ENCODE measurements around the gene ERC2. TPM values are rescaled to one million over a fixed set of nuclear protein-coding genes. Genes with fewer than 3 reads are reported as not detected.
A peak's percentile ranks its signal among the peaks of the same experiment; 100 is the strongest.
"Not testable (repeated sequence)": the region's sequence is repeated elsewhere in the genome, so short reads cannot be mapped to it uniquely, and the experiment has no call there.

Gene ERC2
- total and polyA plus RNA-seq, 5 donors from 2014 or later: not detected

GRCh38 chr3:56268616-56269383, 199.5 kb downstream of the ERC2 start:
- no peaks in the 10 kb centered on the region for H3K9me3 ChIP-seq (ENCODE audit: control insufficient read depth in 2 of 2, low read length in 2 of 2)
- H3K36me3 ChIP-seq (ENCODE audit: control insufficient read depth, insufficient read depth, low read length): no peaks in the 10 kb centered on the region
- no peaks in the 10 kb centered on the region for H3K4me1 Mint-ChIP-seq
- no peaks in the 10 kb centered on the region for H3K27me3 ChIP-seq (ENCODE audit: control insufficient read depth, insufficient read depth, low read length)
- ATAC-seq (ENCODE audit: low read depth in 2 of 2) (no peak), DNase-seq (no peak)
- no peaks in the 10 kb centered on the region for H3K4me1 ChIP-seq (ENCODE audit: control insufficient read depth, insufficient read depth, low read length, poor library complexity, severe bottlenecking)
- peaks cover 9% of the 10 kb centered on the region for H3K27me3 Mint-ChIP-seq
- H3K27ac Mint-ChIP-seq: no peak overlapping the region
- no peak overlapping the region for H3K27ac ChIP-seq (ENCODE audit: insufficient read depth, low read length, poor library complexity, severe bottlenecking)
- H3K4me3 Mint-ChIP-seq: no peak overlapping the region
- H3K4me3 ChIP-seq (ENCODE audit: low read depth, low read length): no peak overlapping the region
- H3K9me3 Mint-ChIP-seq: peaks cover 0 to 1% (median 0%) of the 10 kb centered on the region in 7 donors
- no peaks in the 10 kb centered on the region for H3K36me3 Mint-ChIP-seq

GRCh38 chr3:56261852-56262251, 206.4 kb downstream of the ERC2 start:
- H3K9me3 ChIP-seq (ENCODE audit: control insufficient read depth in 2 of 2, low read length in 2 of 2); H3K4me1 Mint-ChIP-seq; H3K9me3 Mint-ChIP-seq; H3K27ac Mint-ChIP-seq; DNase-seq; H3K4me3 ChIP-seq (ENCODE audit: low read depth, low read length); ATAC-seq (ENCODE audit: low read depth in 2 of 2); H3K4me1 ChIP-seq (ENCODE audit: control insufficient read depth, insufficient read depth, low read length, poor library complexity, severe bottlenecking); H3K36me3 Mint-ChIP-seq; H3K27ac ChIP-seq (ENCODE audit: insufficient read depth, low read length, poor library complexity, severe bottlenecking); H3K36me3 ChIP-seq (ENCODE audit: control insufficient read depth, insufficient read depth, low read length); H3K27me3 ChIP-seq (ENCODE audit: control insufficient read depth, insufficient read depth, low read length): not testable (repeated sequence)
- Mint-ChIP-seq H3K27me3 (peaks cover 17% of the 10 kb centered on the region), H3K4me3 (peak overlapping the region in 1 of 4 donors; percentile 9)

- H3K9me3 Mint-ChIP-seq: peaks cover 0 to 4% (median 0%) of the 10 kb centered on the region in 7 donors
- no peaks in the 10 kb centered on the region for H3K36me3 Mint-ChIP-seq
- peaks cover 22% of the 10 kb centered on the region for H3K27me3 Mint-ChIP-seq
- DNase-seq (no peak), ATAC-seq (ENCODE audit: low read depth in 2 of 2) (no peak)
- Histone ChIP-seq H3K27me3 (ENCODE audit: control insufficient read depth, insufficient read depth, low read length) (no peaks in the 10 kb centered on the region), H3K27ac (ENCODE audit: insufficient read depth, low read length, poor library complexity, severe bottlenecking) (no peak overlapping the region), H3K36me3 (ENCODE audit: control insufficient read depth, insufficient read depth, low read length) (no peaks in the 10 kb centered on the region), H3K4me1 (ENCODE audit: control insufficient read depth, insufficient read depth, low read length, poor library complexity, severe bottlenecking) (no peaks in the 10 kb centered on the region), H3K4me3 (ENCODE audit: low read depth, low read length) (no peak overlapping the region), H3K9me3 (ENCODE audit: control insufficient read depth in 2 of 2, low read length in 2 of 2) (peaks cover 0 to 2% of the 10 kb centered on the region in 2 experiments)
- H3K27ac Mint-ChIP-seq: no peak overlapping the region
- H3K4me3 Mint-ChIP-seq: no peak overlapping the region
- H3K4me1 Mint-ChIP-seq: peaks cover 0 to under 1% (median 0%) of the 10 kb centered on the region in 4 donors
These were observed 208.0 kb downstream of the ERC2 start for GRCh38 chr3:56260262-56260661.

DNA sequence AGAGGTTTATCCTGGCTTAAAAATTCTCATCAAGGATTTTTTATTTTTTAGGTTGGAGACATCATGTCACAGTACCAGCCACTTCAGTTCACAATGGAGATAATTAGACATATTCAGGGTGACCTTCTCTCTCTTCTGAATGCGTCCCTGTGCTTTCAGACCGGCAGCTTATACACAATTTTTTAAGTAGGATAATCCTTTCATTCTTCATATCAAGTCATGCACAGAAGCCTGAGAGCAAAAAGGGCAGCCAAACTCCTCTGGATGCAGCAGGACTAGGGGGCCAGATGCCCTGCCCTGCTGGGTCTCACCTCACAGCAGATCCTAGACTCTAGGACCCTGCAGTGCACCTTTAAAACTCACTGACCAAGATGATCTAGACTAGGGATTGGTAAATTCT, 210.4 kb downstream of the ERC2 start:
- Mint-ChIP-seq H3K4me3 (no peak overlapping the region), H3K36me3 (no peaks in the 10 kb centered on the region)
- no peak for ATAC-seq (ENCODE audit: low read depth in 2 of 2)

GRCh38 chr3:56254835-56255234, 213.4 kb downstream of the ERC2 start:
- peaks cover 7% of the 10 kb centered on the region for H3K27me3 Mint-ChIP-seq
- Histone ChIP-seq H3K9me3 (ENCODE audit: control insufficient read depth in 2 of 2, low read length in 2 of 2) (no peaks in the 10 kb centered on the region), H3K27me3 (ENCODE audit: control insufficient read depth, insufficient read depth, low read length) (no peaks in the 10 kb centered on the region), H3K4me3 (ENCODE audit: low read depth, low read length) (no peak overlapping the region), H3K36me3 (ENCODE audit: control insufficient read depth, insufficient read depth, low read length) (no peaks in the 10 kb centered on the region), H3K4me1 (ENCODE audit: control insufficient read depth, insufficient read depth, low read length, poor library complexity, severe bottlenecking) (no peaks in the 10 kb centered on the region), H3K27ac (ENCODE audit: insufficient read depth, low read length, poor library complexity, severe bottlenecking) (no peak overlapping the region)
- no peaks in the 10 kb centered on the region for H3K36me3 Mint-ChIP-seq
- H3K4me3 Mint-ChIP-seq: no peak overlapping the region
- DNase-seq: no peak
- H3K27ac Mint-ChIP-seq: no peak overlapping the region
- H3K4me1 Mint-ChIP-seq: peaks cover 0 to 5% (median 0%) of the 10 kb centered on the region in 4 donors
- peaks cover 0 to 1% (median 0%) of the 10 kb centered on the region in 7 donors for H3K9me3 Mint-ChIP-seq
- ATAC-seq (ENCODE audit: low read depth in 2 of 2): no peak

More for the DNA sequence above, 210.4 kb downstream of the ERC2 start:
- peaks cover 0 to 5% (median 0%) of the 10 kb centered on the region in 4 donors for H3K4me1 Mint-ChIP-seq
- Histone ChIP-seq H3K36me3 (ENCODE audit: control insufficient read depth, insufficient read depth, low read length) (no peaks in the 10 kb centered on the region), H3K4me3 (ENCODE audit: low read depth, low read length) (no peak overlapping the region), H3K4me1 (ENCODE audit: control insufficient read depth, insufficient read depth, low read length, poor library complexity, severe bottlenecking) (no peaks in the 10 kb centered on the region), H3K27me3 (ENCODE audit: control insufficient read depth, insufficient read depth, low read length) (no peaks in the 10 kb centered on the region), H3K9me3 (ENCODE audit: control insufficient read depth in 2 of 2, low read length in 2 of 2) (peaks cover 0 to 2% of the 10 kb centered on the region in 2 experiments), H3K27ac (ENCODE audit: insufficient read depth, low read length, poor library complexity, severe bottlenecking) (no peak overlapping the region)
- DNase-seq: no peak
- H3K27ac Mint-ChIP-seq: no peak overlapping the region
- H3K27me3 Mint-ChIP-seq: peaks cover 18% of the 10 kb centered on the region
- peaks cover 0 to 5% (median 0%) of the 10 kb centered on the region in 7 donors for H3K9me3 Mint-ChIP-seq

- peaks cover 0 to 1% (median 0%) of the 10 kb centered on the region in 7 donors for H3K9me3 Mint-ChIP-seq
- H3K27ac Mint-ChIP-seq: no peak overlapping the region
- ATAC-seq (ENCODE audit: low read depth in 2 of 2) (no peak), DNase-seq (no peak)
- H3K27me3 ChIP-seq (ENCODE audit: control insufficient read depth, insufficient read depth, low read length): no peaks in the 10 kb centered on the region
- no peak overlapping the region for H3K27ac ChIP-seq (ENCODE audit: insufficient read depth, low read length, poor library complexity, severe bottlenecking)
- no peak overlapping the region for H3K4me3 ChIP-seq (ENCODE audit: low read depth, low read length)
- H3K27me3 Mint-ChIP-seq: peaks cover 7% of the 10 kb centered on the region
- H3K4me1 Mint-ChIP-seq: peaks cover 0 to 5% (median 0%) of the 10 kb centered on the region in 4 donors
- H3K4me3 Mint-ChIP-seq: no peak overlapping the region
- no peaks in the 10 kb centered on the region for H3K9me3 ChIP-seq (ENCODE audit: control insufficient read depth in 2 of 2, low read length in 2 of 2)
- H3K36me3 ChIP-seq (ENCODE audit: control insufficient read depth, insufficient read depth, low read length): no peaks in the 10 kb centered on the region
- H3K4me1 ChIP-seq (ENCODE audit: control insufficient read depth, insufficient read depth, low read length, poor library complexity, severe bottlenecking): no peaks in the 10 kb centered on the region
- H3K36me3 Mint-ChIP-seq: no peaks in the 10 kb centered on the region
These were observed 214.2 kb downstream of the ERC2 start for GRCh38 chr3:56253941-56254665.

DNA sequence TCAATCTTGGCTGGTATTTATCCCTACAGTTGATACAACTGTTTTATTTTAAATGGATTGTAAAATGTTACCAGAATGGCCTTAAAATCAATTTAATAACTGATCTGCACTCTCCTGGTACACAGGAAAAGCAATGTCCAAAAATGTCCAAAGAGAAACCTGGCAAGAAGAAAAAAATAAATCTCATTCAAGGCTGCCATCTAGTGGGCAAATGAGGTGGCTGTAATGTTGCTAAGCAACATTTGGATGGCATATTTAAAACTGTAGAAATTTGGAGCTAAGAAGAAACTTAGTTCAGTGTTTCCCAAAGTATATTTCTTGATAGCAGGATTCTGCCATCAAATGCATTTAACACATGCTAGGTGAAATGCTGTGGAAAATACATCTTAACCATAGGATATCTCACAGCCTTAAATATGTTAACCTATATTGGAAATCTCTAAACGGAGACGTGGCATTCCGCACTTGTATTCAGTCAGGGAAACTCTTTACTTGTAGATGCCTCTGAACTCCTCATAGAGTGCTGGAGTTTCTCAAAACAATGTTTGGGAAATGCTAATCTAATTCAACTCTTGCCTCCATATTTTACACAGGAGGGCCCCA, 216.8 kb downstream of the ERC2 start:
- peak in 1 of 3 donors; percentile 27 for DNase-seq
- peaks cover under 1% of the 10 kb centered on the region for H3K27me3 Mint-ChIP-seq
- no peaks in the 10 kb centered on the region for H3K4me1 ChIP-seq (ENCODE audit: control insufficient read depth, insufficient read depth, low read length, poor library complexity, severe bottlenecking)
- H3K27ac ChIP-seq (ENCODE audit: insufficient read depth, low read length, poor library complexity, severe bottlenecking): no peak overlapping the region
- ATAC-seq (ENCODE audit: low read depth in 2 of 2): no peak
- no peak overlapping the region for H3K4me3 Mint-ChIP-seq
- H3K4me1 Mint-ChIP-seq: peaks cover 0 to 5% (median 0%) of the 10 kb centered on the region in 4 donors
- no peak overlapping the region for H3K27ac Mint-ChIP-seq
- H3K4me3 ChIP-seq (ENCODE audit: low read depth, low read length): no peak overlapping the region
- H3K36me3 Mint-ChIP-seq: no peaks in the 10 kb centered on the region
- no peaks in the 10 kb centered on the region for H3K36me3 ChIP-seq (ENCODE audit: control insufficient read depth, insufficient read depth, low read length)
- H3K9me3 ChIP-seq (ENCODE audit: control insufficient read depth in 2 of 2, low read length in 2 of 2): no peaks in the 10 kb centered on the region
- H3K27me3 ChIP-seq (ENCODE audit: control insufficient read depth, insufficient read depth, low read length): no peaks in the 10 kb centered on the region
- peaks cover 0 to 2% (median 0%) of the 10 kb centered on the region in 7 donors for H3K9me3 Mint-ChIP-seq

Data from CD4-positive, CD25-positive, alpha-beta regulatory T cell (primary cell).